Heart left ventricle (tissue), 16 donors: ENCODE results near the gene HOXC10. TPM values are rescaled to one million over a fixed set of nuclear protein-coding genes. Genes with fewer than 3 reads are reported as not detected.

Experiments
- ATAC-seq, 4 donors: fragments of 200-7000 bp; cut with Tn5 transposase; one replicate each; pipeline ENCODE4 v1.9.1; 2020 to 2022; ENCODE audit warnings: moderate library complexity in 4 of 4, mild to moderate bottlenecking in 3 of 4, moderate number of reproducible peaks in 1 of 4
- DNase-seq, 5 donors: peaks; one replicate each; pipeline ENCODE4 v3.0.0-alpha.2; 2020
- H3K27ac ChIP-seq, 12 donors: fragments of 200-600 bp; sonication (generic) in 4 of 12; one replicate each; pipeline versions ENCODE4 v1.5.0 to v1.8.0; 2016 to 2022; ENCODE audit warnings: mild to moderate bottlenecking in 2 of 12
- H3K27me3 ChIP-seq, 9 donors: fragments of 200-600 bp; sonication (generic) in 2 of 9; one replicate each; pipeline versions ENCODE4 v1.5.1 to v1.8.0; 2016 to 2022; ENCODE audit warnings: mild to moderate bottlenecking in 3 of 9
- H3K36me3 ChIP-seq, 9 donors: fragments of 200-600 bp; sonication (generic) in 2 of 9; one replicate each; pipeline versions ENCODE4 v1.5.0 to v1.8.0; 2018 to 2022; ENCODE audit warnings: mild to moderate bottlenecking in 2 of 9
- H3K4me1 ChIP-seq, 12 donors: fragments of 200-600 bp; sonication (generic) in 4 of 12; one replicate each; pipeline versions ENCODE4 v1.5.0 to v1.8.0; 2016 to 2022; ENCODE audit warnings: mild to moderate bottlenecking in 3 of 12
- H3K4me3 ChIP-seq, 12 donors: fragments of 200-600 bp; sonication (generic) in 4 of 12; one replicate each; pipeline versions ENCODE4 v1.5.0 to v1.8.0; 2017 to 2022; ENCODE audit warnings: mild to moderate bottlenecking in 9 of 12, moderate library complexity in 4 of 12
- H3K9me3 ChIP-seq, 12 donors: fragments of 200-600 bp; sonication (generic) in 4 of 12; one replicate each; pipeline versions ENCODE4 v1.5.0 to v1.8.0; 2016 to 2022; ENCODE audit warnings: mild to moderate bottlenecking in 1 of 12
- CTCF ChIP-seq, 12 donors: fragments of 200-600 bp; sonication (generic) in 4 of 12; IDR thresholded peaks; one replicate each; pipeline versions ENCODE4 v1.5.0 to v1.8.0; 2018 to 2022; ENCODE audit warnings: antibody characterized with exemption in 12 of 12, mild to moderate bottlenecking in 5 of 12
- POLR2A ChIP-seq, 2 donors: fragments of 450-650 bp; IDR thresholded peaks; one replicate each; pipeline ENCODE4 v1.6.1; 2017; ENCODE audit warnings: antibody characterized with exemption in 2 of 2, mild to moderate bottlenecking in 2 of 2, moderate library complexity in 2 of 2
- WGBS, 4 donors: extraction: QIAGEN DNeasy Blood & Tissue Kit in 2 of 4; methylation state at CpG; one replicate each; pipeline versions ENCODE4 v1.1.5 to v1.1.7; 2013 to 2018; 5-methylcytosine and 5-hydroxymethylcytosine counted together
- intact Hi-C, 10 donors: fragments of 100-400 bp; cut with DNase I; formaldehyde crosslinking; loops; one replicate each; pipeline versions ENCODE4 v1.11.1 to v1.14.2; 2022
- polyA plus RNA-seq, 2 donors: library from polyadenylated mRNA; stranded (reverse); fragments of 200-250 nt; gene quantifications; one replicate each; pipeline ENCODE4 v1.2.3, GENCODE V29; 2013
- total RNA-seq, 9 donors: library from RNA; depleted of rRNA in 2 of 9; stranded (reverse); fragments of >200 nt in 2 of 9; fragmentation: NEBNext Ultra II Directional in 3 of 9; extraction: Animal tissue kit (Norgen Biotek cat#: 25700) in 3 of 9; gene quantifications; one replicate each; pipeline versions ENCODE4 v1.1.0 to v1.2.4, GENCODE V29; 2016 to 2023
- donor health status: ischemic (EF 13 %, LVEDD 7.1; RV severe dilation, severe dysfunction).
- donor health status: healthy with polysubstance abuse.
- donor health status: DM: no; HTN: yes; CAD: no.
- donor health status: DM: no; HTN: no; CAD: no.
- donor health status: ischemic (EF 25% LVEDD 6.9; RV normal size, moderate dysfunction).
- donor health status: ischemic (EF 25% LVEDD 5.7; RV mildly dilated, moderate dysfunction).
- donor health status: healthy.
- donor health status: DM: yes; HTN: yes; CAD: no.
- donor health status: ischemic (EF 35%, LVEDD 5.7; RV mildly dilated, moderate dysfunction).
- donor health status: nonischemic (EF 11% LVEDD 7.7; RV severe dilation, severe dysfunction).
- donor health status: DM: yes; HTN: yes; CAD: no.
- donor health status: PGD.
- donor health status: ischemic (EF 29% LVEDD 5.4; RV normal size, mild dysfunction).
- donor health status: nonischemic (EF 23%, LVEDD 6.1; RV moderate dilation, normal function).

Gene HOXC10
- total and polyA plus RNA-seq, 11 donors: not detected

- 23 to 36% (median 25%) methylated on average over 7 of the region's 7 CpGs for WGBS, 4 donors
- TF ChIP-seq POLR2A (IDR thresholded peaks at IDR 0.05): no peak
- TF ChIP-seq CTCF (IDR thresholded peaks at IDR 0.05): no peak
- peaks cover 0 to 32% (median 5%) of the 10 kb centered on the region in 12 donors for H3K4me1 ChIP-seq
- no peak overlapping the region for H3K4me3 ChIP-seq
- intact Hi-C loops: no loop called here
- no peaks in the 10 kb centered on the region for H3K36me3 ChIP-seq
- ATAC-seq (no peak), DNase-seq (no peak)
- H3K9me3 ChIP-seq: no peaks in the 10 kb centered on the region
- peaks cover 82 to 100% (median 100%) of the 10 kb centered on the region in 9 donors for H3K27me3 ChIP-seq
- no peak overlapping the region for H3K27ac ChIP-seq
These were observed 21.9 kb upstream of the HOXC10 start for GRCh38 chr12:53963005-53963404.

GRCh38 chr12:53963434-53964314, 21.3 kb upstream of the HOXC10 start:
- Histone ChIP-seq H3K27me3 (peaks cover 83 to 100% (median 100%) of the 10 kb centered on the region in 9 donors), H3K9me3 (no peaks in the 10 kb centered on the region), H3K27ac (no peak overlapping the region), H3K4me1 (peaks cover 0 to 32% (median 5%) of the 10 kb centered on the region in 12 donors), H3K36me3 (no peaks in the 10 kb centered on the region), H3K4me3 (no peak overlapping the region)
- 6 to 9% (median 7%) methylated on average over 38 of the region's 38 CpGs for WGBS, 4 donors
- no peak for TF ChIP-seq CTCF (IDR thresholded peaks at IDR 0.05)
- TF ChIP-seq POLR2A (IDR thresholded peaks at IDR 0.05): no peak
- DNase-seq (no peak), ATAC-seq (no peak)
- intact Hi-C loops: no loop called here

GRCh38 chr12:53964315-53964713, 20.6 kb upstream of the HOXC10 start:
- 6 to 15% (median 10%) methylated on average over 2 of the region's 2 CpGs for WGBS, 4 donors
- Histone ChIP-seq H3K27me3 (peaks cover 84 to 100% (median 100%) of the 10 kb centered on the region in 9 donors), H3K9me3 (no peaks in the 10 kb centered on the region), H3K4me3 (no peak overlapping the region), H3K4me1 (peaks cover 0 to 32% (median 5%) of the 10 kb centered on the region in 12 donors), H3K27ac (no peak overlapping the region), H3K36me3 (no peaks in the 10 kb centered on the region)
- no peak for ATAC-seq
- intact Hi-C loops: no loop called here
- no peak for DNase-seq
- TF ChIP-seq POLR2A (IDR thresholded peaks at IDR 0.05) (no peak), CTCF (IDR thresholded peaks at IDR 0.05) (no peak)

- TF ChIP-seq POLR2A (IDR thresholded peaks at IDR 0.05): no peak
- no peak for TF ChIP-seq CTCF (IDR thresholded peaks at IDR 0.05)
- 2 to 5% (median 3%) methylated on average over 18 of the region's 18 CpGs for WGBS, 4 donors
- Histone ChIP-seq H3K36me3 (no peaks in the 10 kb centered on the region), H3K27me3 (peaks cover 84 to 100% (median 100%) of the 10 kb centered on the region in 9 donors), H3K4me3 (no peak overlapping the region), H3K4me1 (peaks cover 0 to 32% (median 5%) of the 10 kb centered on the region in 12 donors), H3K27ac (no peak overlapping the region), H3K9me3 (no peaks in the 10 kb centered on the region)
- intact Hi-C loops: no loop called here
- no peak for ATAC-seq
- no peak for DNase-seq
These were observed 19.5 kb upstream of the HOXC10 start for GRCh38 chr12:53965281-53966084.
